Right lung (tissue), 10 donors: Measurements from ENCODE around the gene CACNA1I. TPM values are rescaled to one million over a fixed set of nuclear protein-coding genes. Genes with fewer than 3 reads are reported as not detected.
"Not testable (repeated sequence)": the region's sequence is repeated elsewhere in the genome, so short reads cannot be mapped to it uniquely, and the experiment has no call there.

Source experiments
- DNase-seq, 2 donors: peaks; one replicate each; pipeline ENCODE4 v3.0.0-alpha.2; 2013
- long read RNA-seq, 8 donors: transcript quantifications; one replicate each; lab custom pipeline, GENCODE V29; 2026
- polyA plus RNA-seq, 5 donors: library from polyadenylated mRNA; unstranded; fragments of 120-200 nt; gene quantifications; one replicate each; pipeline versions ENCODE4 v1.2.1 to v1.2.3, GENCODE V29; 2013; ENCODE audit warnings: inconsistent platforms in 1 of 5, low replicate concordance in 1 of 5; ENCODE audit not compliant: insufficient read length in 5 of 5, insufficient read depth in 1 of 5

The CACNA1I gene
- polyA plus RNA-seq, result under 1 TPM; 0.05 to 0.10 (median 0.09) TPM
- long read RNA-seq, donor 1, result 0 reads
- long read RNA-seq, donor 2, result 0 reads
- long read RNA-seq, donor 3, result 0 reads
- long read RNA-seq, donor 4, result 0 reads
- long read RNA-seq, donor 5, result 0 reads
- long read RNA-seq, donor 6, result 0 reads
- long read RNA-seq, donor 7, result 0 reads
- long read RNA-seq, donor 8, result 0 reads

DNA sequence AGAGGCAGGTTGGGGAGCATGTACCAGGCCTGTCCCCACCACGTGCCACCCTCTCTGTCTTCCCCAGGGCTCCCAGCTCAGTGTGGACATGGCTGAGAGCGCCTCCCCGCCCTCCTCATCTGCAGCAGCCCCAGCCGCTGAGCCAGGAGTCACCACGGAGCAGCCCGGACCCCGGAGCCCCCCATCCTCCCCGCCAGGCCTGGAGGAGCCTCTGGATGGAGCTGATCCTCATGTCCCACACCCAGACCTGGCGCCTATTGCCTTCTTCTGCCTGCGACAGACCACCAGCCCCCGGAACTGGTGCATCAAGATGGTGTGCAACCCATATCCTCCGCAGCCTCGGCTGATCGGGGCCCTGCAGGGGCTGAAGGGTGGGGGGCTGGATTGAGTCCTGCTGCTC, at the start of gene CACNA1I:
Gene CACNA1I (plus strand): TSS at position 89 of the 400 bp plus-strand sequence. CDS start 0 bp downstream, at position 89.
- no peak for DNase-seq

DNA sequence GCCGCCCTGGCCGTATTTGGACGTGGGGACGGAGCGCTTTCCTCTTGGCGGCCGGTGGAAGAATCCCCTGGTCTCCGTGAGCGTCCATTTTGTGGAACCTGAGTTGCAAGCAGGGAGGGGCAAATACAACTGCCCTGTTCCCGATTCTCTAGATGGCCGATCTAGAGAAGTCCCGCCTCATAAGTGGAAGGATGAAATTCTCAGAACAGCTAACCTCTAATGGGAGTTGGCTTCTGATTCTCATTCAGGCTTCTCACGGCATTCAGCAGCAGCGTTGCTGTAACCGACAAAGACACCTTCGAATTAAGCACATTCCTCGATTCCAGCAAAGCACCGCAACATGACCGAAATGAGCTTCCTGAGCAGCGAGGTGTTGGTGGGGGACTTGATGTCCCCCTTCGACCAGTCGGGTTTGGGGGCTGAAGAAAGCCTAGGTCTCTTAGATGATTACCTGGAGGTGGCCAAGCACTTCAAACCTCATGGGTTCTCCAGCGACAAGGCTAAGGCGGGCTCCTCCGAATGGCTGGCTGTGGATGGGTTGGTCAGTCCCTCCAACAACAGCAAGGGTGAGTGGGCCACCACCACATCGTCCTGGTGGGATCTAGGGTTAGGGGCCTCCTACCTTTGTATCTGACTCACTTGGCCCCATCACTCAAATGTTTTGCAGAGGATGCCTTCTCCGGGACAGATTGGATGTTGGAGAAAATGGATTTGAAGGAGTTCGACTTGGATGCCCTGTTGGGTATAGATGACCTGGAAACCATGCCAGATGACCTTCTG, 49.3 kb upstream of the CACNA1I start:
- not testable (repeated sequence) for DNase-seq

DNA sequence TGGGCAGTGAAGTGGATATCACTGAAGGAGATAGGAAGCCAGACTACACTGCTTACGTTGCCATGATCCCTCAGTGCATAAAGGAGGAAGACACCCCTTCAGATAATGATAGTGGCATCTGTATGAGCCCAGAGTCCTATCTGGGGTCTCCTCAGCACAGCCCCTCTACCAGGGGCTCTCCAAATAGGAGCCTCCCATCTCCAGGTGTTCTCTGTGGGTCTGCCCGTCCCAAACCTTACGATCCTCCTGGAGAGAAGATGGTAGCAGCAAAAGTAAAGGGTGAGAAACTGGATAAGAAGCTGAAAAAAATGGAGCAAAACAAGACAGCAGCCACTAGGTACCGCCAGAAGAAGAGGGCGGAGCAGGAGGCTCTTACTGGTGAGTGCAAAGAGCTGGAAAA, 48.5 kb upstream of the CACNA1I start:
- not testable (repeated sequence) for DNase-seq

DNA sequence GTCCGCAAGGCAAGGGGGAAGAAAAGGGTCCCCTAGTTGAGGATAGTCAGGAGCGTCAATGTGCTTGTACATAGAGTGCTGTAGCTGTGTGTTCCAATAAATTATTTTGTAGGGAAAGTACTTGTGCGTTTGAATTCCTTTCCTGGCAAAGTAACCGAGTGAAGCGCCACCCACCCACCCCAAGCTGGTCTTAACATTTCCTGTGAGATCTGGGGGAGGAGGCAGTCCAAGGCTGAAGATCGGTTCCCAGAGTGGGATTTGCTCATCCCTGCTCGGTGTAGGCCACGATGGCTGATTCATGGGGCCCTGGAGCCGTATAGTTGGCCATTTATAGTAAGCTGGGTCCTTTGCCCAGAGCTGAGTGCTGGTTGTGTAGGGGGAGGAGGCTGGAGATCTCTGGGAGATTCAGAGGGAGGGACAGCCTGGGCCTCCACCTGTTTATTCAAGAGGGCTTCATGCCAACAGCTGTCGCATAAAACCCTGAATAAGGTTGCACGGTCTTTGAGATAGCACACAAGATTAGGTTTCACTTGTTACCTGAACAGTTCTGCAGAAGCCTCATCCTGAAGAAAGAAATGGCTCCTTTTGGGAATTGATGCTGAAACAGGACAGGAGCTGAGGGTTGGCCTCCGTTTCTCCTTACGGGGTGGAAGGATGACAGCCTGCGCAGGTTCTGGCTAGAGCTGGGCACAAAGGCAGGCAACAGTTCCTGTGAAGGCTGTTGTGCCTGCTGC, 47.8 kb upstream of the CACNA1I start:
- no peak for DNase-seq

DNA sequence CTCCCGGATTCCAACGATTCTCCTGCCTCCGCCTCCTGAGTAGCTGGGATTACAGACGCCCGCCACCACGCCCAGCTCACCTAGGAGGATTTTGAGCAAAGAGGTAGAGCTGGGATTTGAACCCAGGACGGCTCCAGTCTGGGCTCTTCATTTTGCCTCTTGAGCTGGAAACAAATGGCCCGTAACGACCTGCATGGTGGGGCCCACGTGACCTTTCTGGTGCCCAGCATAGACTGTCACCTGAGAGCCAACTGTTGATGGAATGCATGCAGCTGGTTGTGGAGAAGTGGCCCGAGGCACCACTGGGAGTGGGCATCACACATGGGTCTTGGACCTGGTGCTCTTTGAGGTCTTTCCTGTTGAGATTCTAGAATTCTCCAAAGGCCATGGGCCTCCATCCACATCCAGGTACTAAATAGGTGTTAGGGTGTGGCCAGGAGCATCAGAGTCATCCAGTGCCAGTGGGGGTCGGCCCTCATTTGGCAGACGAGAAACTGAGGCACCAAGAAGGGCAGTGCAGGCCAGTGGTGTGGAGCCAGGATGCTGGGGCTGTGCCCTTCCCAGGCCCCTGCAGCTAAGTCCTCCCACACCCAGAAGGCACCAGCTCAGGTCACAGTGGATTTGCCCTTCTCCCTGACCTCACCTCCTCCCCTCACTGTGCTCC, 46.3 kb upstream of the CACNA1I start:
- DNase-seq, result no peak

DNA sequence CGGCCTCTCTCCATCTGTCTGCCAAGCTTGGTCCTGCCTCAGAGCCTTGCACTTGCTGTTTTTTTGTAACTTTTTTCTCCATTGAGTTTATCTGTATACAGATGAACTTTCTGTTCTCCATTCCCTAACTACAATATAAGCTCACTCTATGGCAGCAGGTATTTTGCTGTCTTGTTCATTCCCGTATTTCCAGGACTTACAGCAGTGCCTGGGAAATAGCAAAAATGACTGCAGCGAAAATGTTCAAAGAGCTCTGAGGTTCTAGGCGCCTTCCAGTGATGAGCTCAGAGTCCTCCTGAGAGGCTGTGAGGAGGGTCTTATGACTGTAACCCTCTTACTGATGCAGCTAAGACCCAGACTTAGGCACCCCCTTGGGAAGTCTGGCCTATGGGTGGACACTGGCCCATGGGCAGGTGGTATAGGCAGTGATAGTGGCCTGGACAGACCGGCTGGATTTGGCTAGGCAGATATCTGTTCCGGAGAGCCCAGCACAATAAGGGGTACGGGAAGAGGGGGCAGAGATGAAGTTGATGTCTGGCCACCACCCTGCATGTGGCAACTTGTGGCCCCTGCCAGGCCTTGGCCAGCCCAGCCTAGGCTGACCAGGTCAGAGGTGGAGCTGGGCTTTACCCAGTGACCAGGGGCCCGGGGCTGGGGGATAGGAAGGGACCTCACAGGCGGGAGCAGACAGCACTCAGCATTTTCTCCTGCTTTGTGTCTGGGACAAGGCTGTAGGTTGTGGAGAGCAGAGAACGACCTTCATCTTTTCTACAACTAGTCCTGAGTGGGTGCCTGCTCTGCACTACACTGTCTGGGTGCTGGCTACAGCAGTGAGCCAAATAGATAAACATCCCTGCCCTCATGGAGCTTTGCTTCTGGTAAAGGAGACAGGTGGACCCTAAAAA, 45.5 kb upstream of the CACNA1I start:
- no peak for DNase-seq

DNA sequence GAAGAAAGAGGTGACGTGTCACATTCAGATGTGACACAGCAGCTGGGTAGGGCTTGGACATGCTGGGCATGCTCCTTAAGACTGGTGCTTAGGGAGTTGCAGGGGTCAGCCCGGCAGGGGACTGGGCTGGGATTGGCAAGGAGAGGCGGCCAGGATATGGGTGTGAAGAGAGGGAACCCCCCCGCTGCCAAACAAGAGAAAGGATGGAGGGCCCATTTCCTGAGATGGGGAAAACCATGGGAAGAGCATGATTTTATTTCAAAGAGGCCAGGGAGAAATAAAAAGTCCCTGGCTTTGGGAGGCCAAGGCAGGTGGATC, 44.9 kb upstream of the CACNA1I start:
- no peak for DNase-seq

DNA sequence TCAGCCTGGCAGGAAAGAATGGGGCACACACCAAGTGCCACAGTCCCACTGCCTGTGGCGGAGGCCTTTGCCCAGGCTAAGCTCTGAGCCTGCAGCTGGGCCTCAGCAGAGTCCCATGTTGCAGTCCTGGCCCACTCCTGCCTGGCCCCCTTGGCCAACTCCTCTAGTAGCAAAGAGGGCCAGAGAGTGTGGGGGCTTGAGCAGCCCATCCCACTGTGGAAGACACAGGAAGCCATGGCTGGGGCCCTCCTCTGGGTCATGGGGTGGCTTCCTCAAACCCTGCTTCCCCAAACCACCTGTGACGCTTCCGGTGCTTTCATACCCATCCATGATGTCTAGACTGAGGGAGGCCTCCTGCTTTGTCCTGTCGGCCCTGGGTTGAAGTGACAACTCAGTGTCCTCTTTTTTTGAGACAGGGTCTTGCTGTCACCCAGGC, 43.8 kb upstream of the CACNA1I start:
- no peak for DNase-seq

DNA sequence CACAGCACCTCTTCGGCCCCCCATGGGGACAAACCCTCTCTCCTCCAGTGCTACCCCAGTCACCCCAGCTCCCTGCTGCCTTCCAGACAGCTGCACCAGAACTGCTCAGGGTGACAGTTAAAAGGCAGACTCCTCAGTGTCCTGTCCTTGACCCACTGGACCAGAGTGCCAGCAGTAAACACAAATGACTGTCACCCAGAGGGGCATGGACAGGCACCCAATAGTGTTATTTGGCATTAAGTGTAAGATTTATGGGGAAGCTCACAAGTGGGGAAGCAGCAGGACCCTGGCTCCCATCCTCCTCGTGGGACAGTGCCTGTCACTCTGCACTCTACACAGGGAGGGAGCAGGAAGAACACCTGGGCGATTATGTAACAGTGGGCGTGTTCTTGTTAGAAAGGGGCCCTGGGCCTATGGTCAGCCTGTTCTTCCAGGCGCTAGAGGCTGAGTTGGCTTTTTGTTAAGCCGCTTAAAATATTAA, 43.0 kb upstream of the CACNA1I start:
- DNase-seq, result no peak

DNA sequence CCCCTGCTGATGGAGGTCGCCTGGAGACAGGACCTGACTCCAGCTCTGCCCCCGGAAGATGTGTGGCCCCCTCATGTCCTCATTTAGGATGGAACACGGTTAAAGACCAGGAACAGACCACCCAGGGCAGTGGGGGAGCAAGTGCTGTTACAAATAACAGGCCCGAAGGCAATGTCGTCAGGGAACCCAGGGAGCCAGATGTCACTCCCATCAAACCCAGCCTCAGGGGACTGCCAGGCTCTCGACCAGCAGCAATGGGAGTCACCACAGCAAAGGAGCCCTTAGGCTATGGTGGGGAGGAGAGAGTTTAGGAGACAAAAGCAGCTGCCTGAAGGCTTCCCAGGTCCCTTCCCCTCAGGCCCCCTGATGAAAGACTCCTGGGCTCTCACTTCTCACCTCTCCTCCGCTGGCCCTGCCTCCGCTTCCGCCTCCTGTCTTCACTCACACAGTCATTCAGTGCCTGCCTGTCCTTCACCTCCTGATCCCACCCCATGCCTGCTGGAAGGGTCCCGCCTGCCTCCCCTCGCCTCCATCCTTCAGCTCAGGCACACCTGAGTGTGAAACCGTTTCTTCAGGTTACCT, 42.4 kb upstream of the CACNA1I start:
- DNase-seq, result no peak

DNA sequence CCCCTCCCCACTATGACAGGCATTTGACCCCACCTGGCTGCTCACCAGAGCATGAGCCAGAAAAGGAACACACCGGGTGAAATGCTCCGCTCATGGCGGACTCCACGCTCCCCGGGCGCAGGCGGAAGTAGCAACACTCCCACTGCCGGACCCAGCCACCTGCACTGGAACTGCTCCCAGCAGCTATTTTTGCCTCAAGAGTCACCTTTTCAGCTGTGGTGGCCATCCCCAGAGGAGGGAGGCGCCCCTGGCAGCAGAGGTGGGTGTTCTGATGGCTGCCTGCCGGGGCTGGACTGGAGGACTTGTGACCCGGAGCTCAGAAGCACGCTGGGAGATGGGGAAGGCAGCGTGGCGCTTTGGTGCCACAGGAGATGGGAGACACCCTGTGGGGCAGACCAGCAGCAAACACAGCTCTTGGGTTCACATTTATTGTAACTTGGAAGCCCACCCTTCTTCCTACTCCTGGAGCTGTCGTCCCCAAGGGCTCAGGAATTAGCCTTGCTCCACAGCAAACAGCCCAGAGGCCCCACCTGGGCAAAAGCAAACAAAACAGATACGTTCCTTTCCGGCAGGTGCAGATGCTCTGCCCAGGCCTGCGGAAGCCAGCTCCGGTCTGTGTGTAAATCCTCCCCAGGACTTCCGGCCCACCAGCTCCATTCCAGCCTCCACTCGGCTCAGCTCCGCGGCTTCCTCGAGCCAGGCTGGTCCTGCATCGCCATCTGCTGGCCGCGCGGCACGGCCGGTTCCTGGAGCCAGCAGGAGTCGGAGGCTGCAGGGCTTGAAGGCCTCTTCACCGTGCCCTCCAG, 41.7 kb upstream of the CACNA1I start:
- DNase-seq, result peak; percentile 79 to 86

DNA sequence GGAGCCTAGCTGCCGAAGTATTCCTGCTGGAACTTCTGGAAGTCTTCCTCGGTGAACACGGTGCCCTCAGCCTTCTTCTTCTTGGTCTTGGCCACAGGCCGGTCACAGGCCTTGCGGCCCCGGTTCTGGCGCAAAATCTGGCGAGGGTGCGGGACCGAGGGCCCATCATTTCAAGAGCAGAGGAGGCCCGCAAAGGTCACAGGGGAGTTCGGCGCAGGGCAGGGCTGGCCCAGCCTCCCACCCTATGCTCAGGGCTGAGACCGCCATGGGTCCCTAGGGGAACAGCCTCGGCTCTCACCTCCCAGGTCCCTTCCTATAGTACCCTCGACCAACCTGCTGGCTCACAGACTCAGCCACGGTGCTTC, 41.1 kb upstream of the CACNA1I start:
- no peak for DNase-seq

DNA sequence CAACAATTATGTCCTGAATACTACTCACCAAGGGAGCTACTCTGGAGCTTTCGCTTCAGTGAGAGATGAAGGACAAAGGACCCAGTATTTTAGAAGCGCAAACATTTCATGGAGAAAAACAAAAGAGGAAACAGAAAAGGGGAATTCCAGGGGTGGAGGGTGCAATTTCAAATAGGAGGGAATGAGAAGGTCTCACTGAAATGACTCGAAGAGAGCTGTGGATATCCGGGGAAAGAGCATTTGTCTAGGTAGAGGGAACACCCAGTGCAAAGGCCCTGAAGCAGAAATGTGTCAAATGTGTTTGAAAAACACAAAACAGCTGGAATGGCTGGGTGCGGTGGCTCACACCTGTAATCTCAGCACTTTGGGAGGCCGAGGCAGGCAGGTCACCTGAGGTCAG, 40.4 kb upstream of the CACNA1I start:
- DNase-seq, result no peak

DNA sequence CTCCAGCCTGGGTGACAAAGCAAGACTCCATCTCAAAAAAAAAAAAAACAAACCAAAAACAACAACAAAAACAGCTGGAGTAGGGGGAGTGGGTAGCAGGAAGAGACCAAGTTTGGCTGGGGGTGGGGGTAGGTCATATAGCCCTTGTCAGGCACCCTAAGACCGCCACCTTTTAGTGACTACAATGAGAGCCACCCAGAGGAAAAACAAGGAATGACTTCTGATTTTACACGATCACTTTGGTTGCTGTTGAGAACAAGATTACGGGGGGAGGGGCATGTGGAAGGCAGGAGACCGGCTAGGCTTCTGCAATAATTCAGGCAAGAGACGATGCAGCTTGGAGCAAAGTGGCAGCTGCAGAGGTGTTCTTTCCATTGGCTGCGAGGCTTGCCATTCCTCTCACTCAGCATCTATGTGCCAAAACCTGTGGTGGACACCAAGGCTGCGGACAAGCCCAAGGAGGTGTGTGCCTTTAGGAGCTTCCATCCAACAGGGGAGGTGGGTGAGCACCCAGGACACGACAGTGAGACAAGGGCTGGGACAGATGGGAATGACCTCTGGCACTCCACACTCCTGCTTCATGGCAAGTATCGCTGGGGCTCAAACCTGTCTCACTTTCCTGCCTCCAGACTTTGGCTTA, 39.7 kb upstream of the CACNA1I start:
- no peak for DNase-seq

DNA sequence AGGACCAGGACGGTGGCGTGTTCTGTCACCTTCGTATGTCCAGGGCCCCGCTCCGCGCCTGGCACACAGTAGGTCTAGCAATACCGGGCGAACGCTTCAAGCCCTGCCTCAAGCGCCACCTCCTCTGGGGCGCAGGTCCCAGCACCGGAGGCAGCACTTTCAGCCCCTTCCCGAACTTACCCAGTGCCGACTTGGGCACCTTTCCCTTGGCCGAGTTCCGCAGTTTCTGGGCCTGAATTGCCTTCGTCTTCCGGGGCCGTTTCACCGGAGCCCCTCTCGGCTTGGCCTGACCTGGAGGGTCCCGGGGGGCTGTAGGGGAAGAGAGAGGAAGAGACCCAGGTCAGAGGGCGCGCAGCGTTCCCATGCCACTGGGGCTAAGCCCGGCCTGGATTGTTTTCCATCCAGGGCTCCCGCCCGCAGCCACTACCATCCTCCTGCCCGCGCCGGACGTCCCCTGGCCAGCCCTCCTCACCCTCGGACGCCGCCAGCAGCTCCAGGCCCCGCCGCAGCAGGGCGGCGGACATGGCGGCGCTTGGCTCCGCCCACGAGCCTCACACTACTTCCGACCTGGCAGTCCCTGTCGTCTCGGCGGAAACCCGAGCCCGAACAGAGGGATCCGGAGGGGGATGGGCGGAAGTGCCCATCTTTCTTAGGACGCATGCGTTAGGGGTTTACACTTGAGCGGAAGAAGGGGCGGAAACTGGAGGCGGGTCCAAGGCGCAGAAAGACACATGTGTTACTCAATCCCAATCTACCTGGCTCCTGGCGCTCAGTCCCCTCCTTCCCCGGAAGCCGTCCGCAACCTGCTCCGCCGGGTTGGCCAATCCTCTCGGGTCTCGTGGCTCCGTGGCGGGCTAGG, 38.1 kb upstream of the CACNA1I start, which contains the start of gene RPS19BP1:
Gene RPS19BP1 (minus strand): TSS at position 534 of the 859 bp plus-strand sequence. CDS start 10 bp downstream, at position 524.
- peak; percentile 100 for DNase-seq

DNA sequence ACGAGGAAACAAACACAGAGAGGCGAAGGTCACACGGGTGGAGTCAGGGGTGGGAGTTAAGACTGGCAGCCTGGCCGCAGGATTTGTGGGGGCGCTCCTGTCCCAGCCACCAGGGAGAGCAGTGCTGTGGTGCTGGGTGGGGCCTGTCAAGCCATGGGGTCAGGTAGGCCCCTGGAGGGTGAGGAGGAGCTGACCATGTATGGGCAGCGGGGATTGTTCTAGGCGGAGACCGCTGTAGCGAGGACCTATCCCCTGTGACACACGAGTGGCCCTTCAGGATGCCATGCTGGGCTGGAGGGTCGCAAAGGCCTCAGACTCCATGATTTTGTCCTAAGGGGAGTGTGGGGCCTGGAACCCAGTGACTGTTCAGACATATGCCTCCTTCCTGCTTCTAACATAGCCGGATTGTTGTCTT, 36.5 kb upstream of the CACNA1I start:
- no peak for DNase-seq

DNA sequence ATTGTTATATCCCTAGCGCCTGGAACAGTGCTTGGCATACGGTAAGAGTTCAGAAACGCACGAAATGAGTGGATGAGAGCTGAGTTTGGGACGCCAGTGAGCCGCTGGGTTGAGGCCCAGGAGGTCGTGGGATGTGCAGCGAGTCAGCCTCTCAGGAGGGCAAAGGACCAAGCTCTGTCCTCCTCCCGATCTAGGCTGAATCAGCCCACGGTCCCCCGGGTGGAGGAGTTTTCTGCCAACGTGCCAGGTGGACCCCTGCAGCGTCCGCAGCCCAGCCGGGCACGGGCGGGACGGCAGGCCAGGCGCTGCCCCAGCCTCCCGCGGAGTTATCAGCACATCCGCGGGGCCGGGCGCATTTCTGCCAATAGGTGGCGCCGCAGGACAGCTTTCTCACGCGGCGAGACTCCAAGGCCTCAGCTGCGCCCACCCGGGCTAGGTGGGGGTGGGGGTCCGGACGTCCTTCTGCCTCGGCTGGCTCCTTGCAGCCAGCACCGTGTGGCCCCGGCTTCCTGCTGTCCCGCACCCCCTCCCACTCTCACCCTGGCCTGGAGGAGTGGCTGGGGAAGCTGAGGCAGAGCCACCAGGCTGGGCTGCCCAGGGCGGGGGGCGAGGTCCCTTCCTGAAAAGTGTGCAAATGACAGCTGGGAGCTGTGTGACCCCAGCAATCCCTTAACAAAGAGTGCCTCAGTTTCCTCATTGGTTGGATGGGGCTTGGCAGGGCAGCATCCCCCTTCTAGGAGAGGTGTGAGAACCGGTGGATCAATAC, 35.8 kb upstream of the CACNA1I start:
- peak; percentile 77 to 78 for DNase-seq
